ENCODE results near the gene RAPGEF6. TPM values are rescaled to one million over a fixed set of nuclear protein-coding genes. Genes with fewer than 3 reads are reported as not detected.

The RAPGEF6 gene
- total RNA-seq, 2 donors from 2014 or later = 19.2 to 24.0 TPM

GRCh38 chr5:131619102-131619501, 15.9 kb downstream of the RAPGEF6 start:
- H3K9me3 ChIP-seq (ENCODE audit: control insufficient read depth, low read length) = no peaks in the 10 kb centered on the region
- TF ChIP-seq CTCF (conservative IDR thresholded peaks at IDR 0.05) = no peak
- DNase-seq = no peak
- H3K4me3 ChIP-seq (ENCODE audit: low read length) = no peak overlapping the region
- Mint-ChIP-seq H3K4me3 (no peak overlapping the region), H3K9me3 (peaks cover 4% of the 10 kb centered on the region), H3K27ac (no peak overlapping the region), H3K4me1 (peaks cover 7% of the 10 kb centered on the region), H3K36me3 (ENCODE audit: low read depth) (peaks cover 3% of the 10 kb centered on the region), H3K27me3 (ENCODE audit: insufficient read depth) (no peaks in the 10 kb centered on the region)
- H3K4me1 ChIP-seq (ENCODE audit: control insufficient read depth, insufficient read depth, low read length) = peaks cover 4% of the 10 kb centered on the region
- H3K27ac ChIP-seq (ENCODE audit: low read depth, low read length) = no peak overlapping the region
- no peak overlapping the region for H3K9ac ChIP-seq (ENCODE audit: extremely low read depth, low read length, poor library complexity, severe bottlenecking)
- 80 to 84% methylated on average over 4 to 5 of the region's 8 CpGs for WGBS, 2 experiments (ENCODE audit: insufficient coverage in 1 of 2, insufficient read length in 1 of 2)
- no peaks in the 10 kb centered on the region for H3K36me3 ChIP-seq (ENCODE audit: control insufficient read depth, insufficient read depth, low read length)
- no peaks in the 10 kb centered on the region for H3K27me3 ChIP-seq (ENCODE audit: control insufficient read depth, insufficient read depth, low read length, poor library complexity, severe bottlenecking)

- Mint-ChIP-seq H3K27ac (peak overlapping the region; percentile 31), H3K4me1 (peaks cover 7% of the 10 kb centered on the region)
- TF ChIP-seq CTCF (conservative IDR thresholded peaks at IDR 0.05) = no peak
Observed at GRCh38 chr5:131617140-131617822, 17.7 kb downstream of the RAPGEF6 start.

GRCh38 chr5:131615957-131616356, 19.1 kb downstream of the RAPGEF6 start:
- no peak for DNase-seq
- peaks cover 7% of the 10 kb centered on the region for H3K4me1 Mint-ChIP-seq
- no peak for TF ChIP-seq CTCF (conservative IDR thresholded peaks at IDR 0.05)
- H3K36me3 ChIP-seq (ENCODE audit: control insufficient read depth, insufficient read depth, low read length) = no peaks in the 10 kb centered on the region
- no peak overlapping the region for H3K4me3 ChIP-seq (ENCODE audit: low read length)
- 88 to 100% methylated on average over 1 of the region's 2 CpGs for WGBS, 2 experiments (ENCODE audit: insufficient coverage in 1 of 2, insufficient read length in 1 of 2)
- no peak overlapping the region for H3K27ac ChIP-seq (ENCODE audit: low read depth, low read length)
- no peaks in the 10 kb centered on the region for H3K27me3 Mint-ChIP-seq (ENCODE audit: insufficient read depth)
- H3K9me3 Mint-ChIP-seq = peaks cover 4% of the 10 kb centered on the region
- no peak overlapping the region for H3K27ac Mint-ChIP-seq
- H3K4me3 Mint-ChIP-seq = no peak overlapping the region
- peaks cover 5% of the 10 kb centered on the region for H3K36me3 Mint-ChIP-seq (ENCODE audit: low read depth)
- no peak overlapping the region for H3K9ac ChIP-seq (ENCODE audit: extremely low read depth, low read length, poor library complexity, severe bottlenecking)
- H3K9me3 ChIP-seq (ENCODE audit: control insufficient read depth, low read length) = no peaks in the 10 kb centered on the region
- H3K27me3 ChIP-seq (ENCODE audit: control insufficient read depth, insufficient read depth, low read length, poor library complexity, severe bottlenecking) = no peaks in the 10 kb centered on the region
- peaks cover 4% of the 10 kb centered on the region for H3K4me1 ChIP-seq (ENCODE audit: control insufficient read depth, insufficient read depth, low read length)

More at GRCh38 chr5:131617140-131617822, 17.7 kb downstream of the RAPGEF6 start:
- Mint-ChIP-seq H3K9me3 (peaks cover 4% of the 10 kb centered on the region), H3K36me3 (ENCODE audit: low read depth) (peaks cover 5% of the 10 kb centered on the region), H3K27me3 (ENCODE audit: insufficient read depth) (no peaks in the 10 kb centered on the region), H3K4me3 (no peak overlapping the region)
- Histone ChIP-seq H3K27me3 (ENCODE audit: control insufficient read depth, insufficient read depth, low read length, poor library complexity, severe bottlenecking) (no peaks in the 10 kb centered on the region), H3K27ac (ENCODE audit: low read depth, low read length) (no peak overlapping the region), H3K36me3 (ENCODE audit: control insufficient read depth, insufficient read depth, low read length) (no peaks in the 10 kb centered on the region), H3K4me3 (ENCODE audit: low read length) (no peak overlapping the region), H3K9me3 (ENCODE audit: control insufficient read depth, low read length) (no peaks in the 10 kb centered on the region), H3K4me1 (ENCODE audit: control insufficient read depth, insufficient read depth, low read length) (peaks cover 4% of the 10 kb centered on the region), H3K9ac (ENCODE audit: extremely low read depth, low read length, poor library complexity, severe bottlenecking) (no peak overlapping the region)
- WGBS, 2 experiments (ENCODE audit: insufficient coverage in 1 of 2, insufficient read length in 1 of 2) = 94 to 97% methylated on average over 7 to 10 of the region's 11 CpGs
- DNase-seq = no peak

All from endodermal cell (in vitro differentiated cells).